Measurements from ENCODE around the gene FBXL17.

FBXL17 gene

DNA sequence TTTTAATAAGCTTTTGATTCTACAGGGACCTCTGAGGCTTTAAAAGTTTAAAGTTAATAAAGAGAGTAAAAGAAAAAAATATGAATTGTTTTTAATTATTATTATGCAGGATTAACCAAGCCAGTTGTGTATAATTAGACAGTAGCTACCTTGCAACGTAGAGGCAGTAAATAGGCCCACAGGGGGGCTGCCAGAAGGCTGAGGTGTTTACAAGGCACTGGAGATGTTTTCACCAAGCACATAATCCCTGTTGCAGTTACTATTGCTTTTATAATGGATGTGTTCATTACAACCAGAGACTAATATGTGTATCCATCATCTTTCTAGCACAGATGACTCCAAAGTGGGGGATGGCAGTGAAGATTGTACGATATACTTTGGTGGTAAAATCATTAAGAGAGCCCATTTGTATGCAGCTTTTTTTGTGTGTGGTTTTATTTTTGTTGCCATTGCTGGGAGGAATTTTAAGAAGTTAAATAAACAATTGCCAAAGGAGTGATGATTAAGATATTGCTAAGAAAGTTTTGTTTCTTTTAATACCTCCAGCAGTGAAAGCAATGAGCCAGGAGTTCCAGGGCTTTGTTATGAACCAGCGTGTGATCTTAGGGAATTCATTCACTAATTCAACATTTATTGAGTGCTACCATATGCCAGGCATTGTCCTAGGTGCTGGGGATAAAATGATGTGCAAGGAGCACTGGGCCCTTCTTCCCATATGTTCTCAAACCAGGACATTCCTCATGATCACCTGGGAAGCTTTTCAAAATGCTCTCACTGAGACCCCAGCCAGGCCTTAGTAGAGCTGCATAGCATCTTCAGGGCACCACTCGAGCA is 572.5 kb downstream of the FBXL17 start:
- TF ChIP-seq, protein P1, sequence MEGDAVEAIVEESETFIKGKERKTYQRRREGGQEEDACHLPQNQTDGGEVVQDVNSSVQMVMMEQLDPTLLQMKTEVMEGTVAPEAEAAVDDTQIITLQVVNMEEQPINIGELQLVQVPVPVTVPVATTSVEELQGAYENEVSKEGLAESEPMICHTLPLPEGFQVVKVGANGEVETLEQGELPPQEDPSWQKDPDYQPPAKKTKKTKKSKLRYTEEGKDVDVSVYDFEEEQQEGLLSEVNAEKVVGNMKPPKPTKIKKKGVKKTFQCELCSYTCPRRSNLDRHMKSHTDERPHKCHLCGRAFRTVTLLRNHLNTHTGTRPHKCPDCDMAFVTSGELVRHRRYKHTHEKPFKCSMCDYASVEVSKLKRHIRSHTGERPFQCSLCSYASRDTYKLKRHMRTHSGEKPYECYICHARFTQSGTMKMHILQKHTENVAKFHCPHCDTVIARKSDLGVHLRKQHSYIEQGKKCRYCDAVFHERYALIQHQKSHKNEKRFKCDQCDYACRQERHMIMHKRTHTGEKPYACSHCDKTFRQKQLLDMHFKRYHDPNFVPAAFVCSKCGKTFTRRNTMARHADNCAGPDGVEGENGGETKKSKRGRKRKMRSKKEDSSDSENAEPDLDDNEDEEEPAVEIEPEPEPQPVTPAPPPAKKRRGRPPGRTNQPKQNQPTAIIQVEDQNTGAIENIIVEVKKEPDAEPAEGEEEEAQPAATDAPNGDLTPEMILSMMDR (IDR thresholded peaks at IDR 0.05; ENCODE audit: low read depth, low read length): no peak
- no peak overlapping the region for H3K4me3 ChIP-seq (replicated peaks in 1 of 2; ENCODE audit: low read depth in 2 of 2, low read length in 2 of 2)
- peak in 1 of 2 donors; percentile 12 for DNase-seq (ENCODE audit: low read depth in 2 of 2)

All from cardiac fibroblast (primary cell).